CD14-positive monocyte (primary cell): ENCODE data around the gene PDE4D. TPM values are rescaled to one million over a fixed set of nuclear protein-coding genes. Genes with fewer than 3 reads are reported as not detected.

Experiments used
- DNase-seq, 3 donors: peaks; one replicate each; pipeline ENCODE4 v3.0.0-alpha.2; 2011 to 2022
- H2AFZ ChIP-seq: 2 replicates; pipeline ENCODE4 v1.6.0; 2012; ENCODE audit warnings: mild to moderate bottlenecking, low read depth, low read length, inconsistent platforms; ENCODE audit not compliant: insufficient read depth, poor library complexity, severe bottlenecking
- H3K27ac ChIP-seq, 2 donors: 1 replicate in 1 of 2; 2 replicates in 1 of 2; pipeline ENCODE4 v1.5.1; 2012 to 2013; ENCODE audit warnings: low read length in 2 of 2, control low read depth in 1 of 2, inconsistent platforms in 1 of 2, low read depth in 1 of 2, mild to moderate bottlenecking in 1 of 2
- H3K27me3 ChIP-seq, 2 donors: one replicate each; pipeline versions ENCODE4 v1.6.0 to v1.6.1; 2011 to 2013; ENCODE audit warnings: low read length in 2 of 2; ENCODE audit not compliant: control insufficient read depth in 2 of 2, insufficient read depth in 2 of 2
- H3K36me3 ChIP-seq, 2 donors: replicated peaks in 1 of 2; 1 replicate in 1 of 2; 2 replicates in 1 of 2; pipeline versions ENCODE4 v1.5.1 to v1.6.1; 2012 to 2013; ENCODE audit warnings: low read length in 2 of 2, control low read depth in 1 of 2, inconsistent platforms in 1 of 2, mild to moderate bottlenecking in 1 of 2; ENCODE audit not compliant: insufficient read depth in 2 of 2, control insufficient read depth in 1 of 2
- H3K4me1 ChIP-seq, 2 donors: 1 replicate in 1 of 2; 2 replicates in 1 of 2; pipeline versions ENCODE4 v1.5.1 to v1.6.1; 2012 to 2013; ENCODE audit warnings: low read length in 2 of 2, control low read depth in 1 of 2, inconsistent platforms in 1 of 2, mild to moderate bottlenecking in 1 of 2, moderate library complexity in 1 of 2; ENCODE audit not compliant: insufficient read depth in 2 of 2, control insufficient read depth in 1 of 2
- H3K4me2 ChIP-seq: replicated peaks from 2 replicates; pipeline ENCODE3; 2012; ENCODE audit warnings: low read length, moderate library complexity, mild to moderate bottlenecking; ENCODE audit not compliant: poor library complexity, severe bottlenecking; ENCODE audit errors: extremely low read depth
- H3K4me3 ChIP-seq, 3 experiments: fragments of 200-600 bp in 1 of 3; sonication (generic) in 1 of 3; replicated peaks in 1 of 3; 1 replicate in 2 of 3; 2 replicates in 1 of 3; pipeline ENCODE4 v1.5.1; 2011 to 2013; ENCODE audit warnings: low read length in 3 of 3, mild to moderate bottlenecking in 3 of 3, control low read depth in 2 of 3, low read depth in 2 of 3, inconsistent platforms in 1 of 3, moderate library complexity in 1 of 3
- H3K79me2 ChIP-seq: 2 replicates; pipeline ENCODE4 v1.6.0; 2012; ENCODE audit warnings: mild to moderate bottlenecking, control low read depth, inconsistent platforms, low read length, moderate library complexity; ENCODE audit not compliant: insufficient read depth
- H3K9ac ChIP-seq: 2 replicates; pipeline ENCODE4 v1.6.0; 2017; ENCODE audit warnings: low read length, mild to moderate bottlenecking; ENCODE audit not compliant: insufficient read depth, poor library complexity, severe bottlenecking
- H3K9me3 ChIP-seq, 2 donors: replicated peaks in 1 of 2; 1 replicate in 1 of 2; 2 replicates in 1 of 2; pipeline versions ENCODE4 v1.5.1 to v1.6.1; 2012 to 2013; ENCODE audit warnings: low read length in 2 of 2, control low read depth in 1 of 2; ENCODE audit not compliant: control insufficient read depth in 1 of 2, insufficient read depth in 1 of 2
- H4K20me1 ChIP-seq: 2 replicates; pipeline ENCODE4 v1.6.0; 2012; ENCODE audit warnings: mild to moderate bottlenecking, low read length, control low read depth, moderate library complexity; ENCODE audit not compliant: insufficient read depth
- H3K27ac Mint-ChIP-seq, 7 donors: one replicate each; pipeline ENCODE4 v1.8.0; 2020; ENCODE audit warnings: mild to moderate bottlenecking in 7 of 7, mixed read lengths in 7 of 7, moderate library complexity in 6 of 7, inconsistent platforms in 2 of 7
- H3K27me3 Mint-ChIP-seq, 3 donors: one replicate each; pipeline ENCODE4 v1.8.0; 2021 to 2022; ENCODE audit warnings: low read depth in 3 of 3, mild to moderate bottlenecking in 3 of 3, mixed read lengths in 3 of 3, moderate library complexity in 3 of 3, inconsistent platforms in 1 of 3
- H3K36me3 Mint-ChIP-seq, 2 donors: one replicate each; pipeline ENCODE4 v1.8.0; 2020; ENCODE audit warnings: mixed read lengths in 2 of 2, inconsistent platforms in 1 of 2, mild to moderate bottlenecking in 1 of 2
- H3K4me1 Mint-ChIP-seq: one replicate; pipeline ENCODE4 v1.8.0; 2020; ENCODE audit warnings: mild to moderate bottlenecking, mixed read lengths
- H3K4me3 Mint-ChIP-seq, 2 donors: one replicate each; pipeline ENCODE4 v1.8.0; 2020; ENCODE audit warnings: mild to moderate bottlenecking in 2 of 2, mixed read lengths in 2 of 2, moderate library complexity in 1 of 2
- H3K9me3 Mint-ChIP-seq, 7 donors: one replicate each; pipeline ENCODE4 v1.8.0; 2020 to 2022; ENCODE audit warnings: mixed read lengths in 7 of 7, mild to moderate bottlenecking in 6 of 7, moderate library complexity in 6 of 7, inconsistent platforms in 2 of 7
- CTCF ChIP-seq: fragments of 200-600 bp; IDR thresholded peaks from one replicate; pipeline ENCODE4 v1.8.0; 2022; ENCODE audit warnings: antibody characterized with exemption, mild to moderate bottlenecking
- WGBS: methylation state at CpG from one replicate; pipeline ENCODE4 v1.1.5; 2013; ENCODE audit warnings: missing lambda C conversion rate; ENCODE audit not compliant: insufficient coverage; 5-methylcytosine and 5-hydroxymethylcytosine counted together
- intact Hi-C, 2 donors: fragments of 100-400 bp; cut with micrococcal nuclease; formaldehyde crosslinking; loops; one replicate each; pipeline versions ENCODE4 v1.15.0 to v1.15.1; 2023
- polyA plus RNA-seq, 3 donors: library from polyadenylated mRNA; depleted of rRNA in 1 of 3; unstranded in 2 of 3; stranded (reverse) in 1 of 3; fragments of 300-500 nt in 2 of 3; fragments of >200 nt in 1 of 3; fragmentation: Illumina TruSeq in 2 of 3; gene quantifications; 1 replicate in 2 of 3; 2 replicates in 1 of 3; pipeline ENCODE4 v1.2.3, GENCODE V29; 2012 to 2021

PDE4D gene
- polyA plus RNA-seq, 3 donors = 1.9 to 3.4 (median 2.8) TPM

- intact Hi-C loops = no loop called here
- H3K27me3 Mint-ChIP-seq = no peaks in the 10 kb centered on the region
- H3K27ac Mint-ChIP-seq = no peak overlapping the region
- H2AFZ ChIP-seq = no peak overlapping the region
- no peak for TF ChIP-seq CTCF
- no peaks in the 10 kb centered on the region for H4K20me1 ChIP-seq
- no peak overlapping the region for H3K9ac ChIP-seq
- H3K4me1 ChIP-seq = no peaks in the 10 kb centered on the region
- no peaks in the 10 kb centered on the region for H3K36me3 ChIP-seq
- no peak overlapping the region for H3K4me3 ChIP-seq
- no peaks in the 10 kb centered on the region for H3K9me3 Mint-ChIP-seq
- no peaks in the 10 kb centered on the region for H3K27me3 ChIP-seq
- no peak overlapping the region for H3K27ac ChIP-seq
- no peaks in the 10 kb centered on the region for H3K4me1 Mint-ChIP-seq
- no peak overlapping the region for H3K4me3 Mint-ChIP-seq
- WGBS = no CpG with 5 or more reads among the region's 1 CpG
- no peaks in the 10 kb centered on the region for H3K79me2 ChIP-seq
- no peaks in the 10 kb centered on the region for H3K9me3 ChIP-seq
- DNase-seq = no peak
- no peak overlapping the region for H3K4me2 ChIP-seq
- H3K36me3 Mint-ChIP-seq = no peaks in the 10 kb centered on the region
These were observed 546.5 kb downstream of the PDE4D start for GRCh38 chr5:59346982-59347381.

- Histone ChIP-seq H3K4me1 (no peaks in the 10 kb centered on the region), H3K79me2 (no peaks in the 10 kb centered on the region), H3K27ac (no peak overlapping the region), H2AFZ (no peak overlapping the region), H3K4me3 (no peak overlapping the region), H3K9ac (no peak overlapping the region), H4K20me1 (no peaks in the 10 kb centered on the region), H3K4me2 (no peak overlapping the region), H3K36me3 (no peaks in the 10 kb centered on the region), H3K27me3 (no peaks in the 10 kb centered on the region), H3K9me3 (no peaks in the 10 kb centered on the region)
- Mint-ChIP-seq H3K9me3 (no peaks in the 10 kb centered on the region), H3K36me3 (no peaks in the 10 kb centered on the region), H3K4me1 (no peaks in the 10 kb centered on the region), H3K27ac (no peak overlapping the region), H3K27me3 (no peaks in the 10 kb centered on the region), H3K4me3 (no peak overlapping the region)
- DNase-seq = no peak
- no peak for TF ChIP-seq CTCF
- intact Hi-C loops = no loop called here
- WGBS = 94% methylated on average over 3 of the region's 7 CpGs
These were observed 547.0 kb downstream of the PDE4D start for GRCh38 chr5:59346514-59346913.
